HUES6 (cell line): ENCODE results near the gene MYLK3.
"Not testable (repeated sequence)": the region's sequence is repeated elsewhere in the genome, so short reads cannot be mapped to it uniquely, and the experiment has no call there.

ENCODE experiments used
- H3K27ac ChIP-seq: 2 replicates; pipeline ENCODE4 v1.7.0; 2013; ENCODE audit warnings: low read depth, mild to moderate bottlenecking, low read length, inconsistent platforms
- H3K27me3 ChIP-seq: 2 replicates; pipeline ENCODE4 v1.6.1; 2013; ENCODE audit warnings: low read length; ENCODE audit not compliant: control insufficient read depth, insufficient read depth
- H3K36me3 ChIP-seq: 2 replicates; pipeline ENCODE4 v1.6.1; 2013; ENCODE audit warnings: low read length; ENCODE audit not compliant: control insufficient read depth, insufficient read depth
- H3K4me1 ChIP-seq: 2 replicates; pipeline ENCODE4 v1.6.1; 2013; ENCODE audit warnings: low read length; ENCODE audit not compliant: control insufficient read depth, insufficient read depth
- H3K4me3 ChIP-seq: 2 replicates; pipeline ENCODE4 v1.5.1; 2013; ENCODE audit warnings: low read depth, low read length
- H3K9ac ChIP-seq: one replicate; pipeline ENCODE4 v1.6.1; 2013; ENCODE audit warnings: mild to moderate bottlenecking, low read length
- H3K9me3 ChIP-seq: 2 replicates; pipeline ENCODE4 v1.6.1; 2013; ENCODE audit warnings: low read depth, low read length; ENCODE audit not compliant: control insufficient read depth, insufficient read depth

MYLK3 gene

GRCh38 chr16:46784569-46784968 is 36.4 kb upstream of the MYLK3 start:
- H3K4me1 ChIP-seq: peaks cover 20% of the 10 kb centered on the region
- H3K27me3 ChIP-seq, H3K9me3 ChIP-seq, H3K4me3 ChIP-seq, H3K36me3 ChIP-seq, H3K9ac ChIP-seq: not testable (repeated sequence)
- 0 out of 2 replicates have a peak overlapping the region, but pooled peaks have one; percentile 25 for H3K27ac ChIP-seq

- Histone ChIP-seq H3K27ac (no peak overlapping the region), H3K4me3 (no peak overlapping the region), H3K9me3 (peaks cover 6% of the 10 kb centered on the region)
Measured at GRCh38 chr16:46783800-46784199, 35.7 kb upstream of the MYLK3 start.

GRCh38 chr16:46782320-46782719 is 34.2 kb upstream of the MYLK3 start:
- no peaks in the 10 kb centered on the region for H3K36me3 ChIP-seq
- H3K9me3 ChIP-seq: peaks cover 14% of the 10 kb centered on the region
- H3K4me3 ChIP-seq: no peak overlapping the region
- no peaks in the 10 kb centered on the region for H3K27me3 ChIP-seq
- H3K27ac ChIP-seq: no peak overlapping the region
- H3K9ac ChIP-seq: no peak overlapping the region
- peaks cover 7% of the 10 kb centered on the region for H3K4me1 ChIP-seq

More at GRCh38 chr16:46783800-46784199, 35.7 kb upstream of the MYLK3 start:
- H3K4me1 ChIP-seq: peaks cover 13% of the 10 kb centered on the region
- H3K27me3 ChIP-seq: no peaks in the 10 kb centered on the region
- H3K36me3 ChIP-seq: no peaks in the 10 kb centered on the region
- no peak overlapping the region for H3K9ac ChIP-seq

- Histone ChIP-seq H3K36me3 (no peaks in the 10 kb centered on the region), H3K27ac (no peak overlapping the region), H3K4me3 (no peak overlapping the region), H3K27me3 (no peaks in the 10 kb centered on the region), H3K9me3 (peaks cover 14% of the 10 kb centered on the region), H3K4me1 (no peaks in the 10 kb centered on the region), H3K9ac (no peak overlapping the region)
Measured at GRCh38 chr16:46777804-46778203, 29.7 kb upstream of the MYLK3 start.

GRCh38 chr16:46775214-46775613 is 27.1 kb upstream of the MYLK3 start:
- Histone ChIP-seq H3K9ac (no peak overlapping the region), H3K4me1 (no peaks in the 10 kb centered on the region), H3K36me3 (no peaks in the 10 kb centered on the region), H3K27me3 (no peaks in the 10 kb centered on the region), H3K27ac (no peak overlapping the region), H3K9me3 (peaks cover 14% of the 10 kb centered on the region), H3K4me3 (no peak overlapping the region)

- Histone ChIP-seq H3K27me3 (no peaks in the 10 kb centered on the region), H3K36me3 (no peaks in the 10 kb centered on the region), H3K4me1 (no peaks in the 10 kb centered on the region), H3K27ac (no peak overlapping the region), H3K9ac (no peak overlapping the region), H3K4me3 (no peak overlapping the region), H3K9me3 (peaks cover 14% of the 10 kb centered on the region)
Measured at GRCh38 chr16:46774743-46775177, 26.6 kb upstream of the MYLK3 start.

GRCh38 chr16:46772463-46772862 is 24.3 kb upstream of the MYLK3 start:
- no peaks in the 10 kb centered on the region for H3K36me3 ChIP-seq
- H3K9ac ChIP-seq: no peak overlapping the region
- no peak overlapping the region for H3K27ac ChIP-seq
- H3K9me3 ChIP-seq: no peaks in the 10 kb centered on the region
- H3K27me3 ChIP-seq: no peaks in the 10 kb centered on the region
- H3K4me1 ChIP-seq: no peaks in the 10 kb centered on the region
- no peak overlapping the region for H3K4me3 ChIP-seq

GRCh38 chr16:46768809-46769208 is 20.7 kb upstream of the MYLK3 start:
- Histone ChIP-seq H3K27me3 (no peaks in the 10 kb centered on the region), H3K36me3 (no peaks in the 10 kb centered on the region), H3K27ac (no peak overlapping the region), H3K9me3 (no peaks in the 10 kb centered on the region), H3K4me1 (no peaks in the 10 kb centered on the region), H3K4me3 (no peak overlapping the region), H3K9ac (no peak overlapping the region)

GRCh38 chr16:46765050-46765449 is 16.9 kb upstream of the MYLK3 start:
- H3K27ac ChIP-seq: no peak overlapping the region

GRCh38 chr16:46763147-46763546 is 15.0 kb upstream of the MYLK3 start:
- no peaks in the 10 kb centered on the region; the same call in 1 of the 2 replicates for H3K27me3 ChIP-seq
- H3K27ac ChIP-seq: no peak overlapping the region
- H3K9me3 ChIP-seq: no peaks in the 10 kb centered on the region
- peaks cover 15% of the 10 kb centered on the region for H3K4me1 ChIP-seq
- H3K36me3 ChIP-seq: no peaks in the 10 kb centered on the region
- no peak overlapping the region for H3K9ac ChIP-seq
- no peak overlapping the region for H3K4me3 ChIP-seq

More at GRCh38 chr16:46765050-46765449, 16.9 kb upstream of the MYLK3 start:
- Histone ChIP-seq H3K4me3 (no peak overlapping the region), H3K9me3 (no peaks in the 10 kb centered on the region), H3K9ac (no peak overlapping the region), H3K27me3 (no peaks in the 10 kb centered on the region; the same call in 1 of the 2 replicates), H3K36me3 (no peaks in the 10 kb centered on the region), H3K4me1 (0 out of 2 replicates have a peak, but pooled peaks cover 3% of the 10 kb centered on the region)

- Histone ChIP-seq H3K4me3 (no peak overlapping the region), H3K27ac (no peak overlapping the region), H3K4me1 (peaks cover 19% of the 10 kb centered on the region), H3K9me3 (no peaks in the 10 kb centered on the region), H3K36me3 (no peaks in the 10 kb centered on the region), H3K9ac (no peak overlapping the region), H3K27me3 (no peaks in the 10 kb centered on the region; the same call in 1 of the 2 replicates)
Measured at GRCh38 chr16:46762583-46762982, 14.4 kb upstream of the MYLK3 start.

- Histone ChIP-seq H3K9ac (no peak overlapping the region), H3K27me3 (no peaks in the 10 kb centered on the region; the same call in 1 of the 2 replicates), H3K4me1 (peaks cover 30% of the 10 kb centered on the region), H3K4me3 (no peak overlapping the region), H3K27ac (no peak overlapping the region), H3K9me3 (no peaks in the 10 kb centered on the region), H3K36me3 (no peaks in the 10 kb centered on the region)
Measured at GRCh38 chr16:46759309-46759708, 11.2 kb upstream of the MYLK3 start.
